Choroid plexus epithelial cell (primary cell): ENCODE measurements around the gene SNIP1.
"Not testable (repeated sequence)": the region's sequence is repeated elsewhere in the genome, so short reads cannot be mapped to it uniquely, and the experiment has no call there.

Experiments
- DNase-seq: peaks from one replicate; pipeline ENCODE4 v3.0.0-alpha.2; 2010; ENCODE audit warnings: low read depth
- H3K4me3 ChIP-seq: 2 replicates; pipeline ENCODE4 v1.5.1; 2011; ENCODE audit warnings: low read depth, mild to moderate bottlenecking, control low read depth, low read length, moderate library complexity
- TF ChIP-seq, protein P1 (sequence below): conservative IDR thresholded peaks from 2 replicates; pipeline ENCODE4 v1.5.1; 2011; ENCODE audit warnings: low read depth, mild to moderate bottlenecking, control low read depth, inconsistent platforms, low read length, moderate library complexity

Gene SNIP1

GRCh38 chr1:37593726-37594125, 39.6 kb upstream of the SNIP1 start:
- TF ChIP-seq, protein P1, sequence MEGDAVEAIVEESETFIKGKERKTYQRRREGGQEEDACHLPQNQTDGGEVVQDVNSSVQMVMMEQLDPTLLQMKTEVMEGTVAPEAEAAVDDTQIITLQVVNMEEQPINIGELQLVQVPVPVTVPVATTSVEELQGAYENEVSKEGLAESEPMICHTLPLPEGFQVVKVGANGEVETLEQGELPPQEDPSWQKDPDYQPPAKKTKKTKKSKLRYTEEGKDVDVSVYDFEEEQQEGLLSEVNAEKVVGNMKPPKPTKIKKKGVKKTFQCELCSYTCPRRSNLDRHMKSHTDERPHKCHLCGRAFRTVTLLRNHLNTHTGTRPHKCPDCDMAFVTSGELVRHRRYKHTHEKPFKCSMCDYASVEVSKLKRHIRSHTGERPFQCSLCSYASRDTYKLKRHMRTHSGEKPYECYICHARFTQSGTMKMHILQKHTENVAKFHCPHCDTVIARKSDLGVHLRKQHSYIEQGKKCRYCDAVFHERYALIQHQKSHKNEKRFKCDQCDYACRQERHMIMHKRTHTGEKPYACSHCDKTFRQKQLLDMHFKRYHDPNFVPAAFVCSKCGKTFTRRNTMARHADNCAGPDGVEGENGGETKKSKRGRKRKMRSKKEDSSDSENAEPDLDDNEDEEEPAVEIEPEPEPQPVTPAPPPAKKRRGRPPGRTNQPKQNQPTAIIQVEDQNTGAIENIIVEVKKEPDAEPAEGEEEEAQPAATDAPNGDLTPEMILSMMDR, result no peak
- DNase-seq, result no peak
- no peak overlapping the region for H3K4me3 ChIP-seq

DNA sequence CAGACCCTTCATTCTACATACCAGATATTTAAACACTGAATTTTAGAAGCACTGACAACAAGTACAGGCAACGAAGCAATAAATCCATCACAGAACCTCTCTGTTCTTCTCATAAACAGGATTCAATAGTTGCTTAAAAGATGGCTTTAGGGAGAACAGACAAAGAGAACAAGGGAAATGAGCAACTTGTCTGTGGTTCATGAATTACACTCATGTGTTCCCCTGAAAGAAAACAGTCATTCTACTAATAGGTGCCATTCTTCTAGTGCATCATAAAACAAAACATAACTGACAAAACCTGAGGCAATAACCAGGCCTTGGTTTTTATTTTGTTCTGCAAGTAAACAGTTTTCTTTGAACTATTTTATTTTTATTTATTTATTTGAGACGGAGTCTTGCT, 34.8 kb upstream of the SNIP1 start:
- no peak overlapping the region for H3K4me3 ChIP-seq
- no peak for DNase-seq
- TF ChIP-seq, protein P1, result no peak

DNA sequence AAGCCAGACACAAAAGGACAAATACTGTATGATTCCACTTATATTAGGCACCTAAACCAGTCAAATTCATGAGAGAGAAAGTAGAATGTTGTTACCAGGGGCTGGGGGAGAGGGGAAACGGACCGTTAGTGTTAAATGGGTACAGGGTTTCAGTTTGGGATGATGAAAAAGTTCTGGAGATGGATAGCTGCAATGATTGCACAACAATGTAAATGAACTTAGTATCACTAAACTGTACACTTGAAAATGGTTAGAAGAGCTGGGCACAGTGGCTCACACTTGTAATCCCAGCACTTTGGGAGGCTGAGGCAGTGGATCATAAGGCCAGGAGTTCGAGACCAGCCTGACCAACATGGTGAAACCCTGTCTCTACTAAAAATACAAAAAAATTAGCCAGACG, 30.5 kb upstream of the SNIP1 start:
- not testable (repeated sequence) for H3K4me3 ChIP-seq, DNase-seq

DNA sequence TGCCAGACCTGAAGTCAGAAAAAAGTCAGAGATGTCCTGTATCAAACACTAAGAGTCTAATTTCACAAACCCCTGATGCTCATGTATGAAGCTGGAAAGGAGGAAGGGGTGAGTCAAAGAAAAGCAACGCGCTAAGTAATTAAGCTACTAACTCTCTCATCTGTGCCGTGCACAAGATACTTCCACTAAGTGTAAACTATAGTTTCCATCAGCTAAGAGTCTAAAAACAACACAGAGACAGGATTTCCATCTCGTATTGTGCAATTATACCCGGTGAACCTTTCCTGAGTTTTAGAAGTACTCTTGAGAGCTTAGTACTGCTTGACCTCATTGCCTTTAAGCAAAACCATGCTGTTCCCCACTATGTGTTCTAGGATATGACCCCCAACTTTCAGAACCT, 21.6 kb upstream of the SNIP1 start:
- no peak overlapping the region for H3K4me3 ChIP-seq
- TF ChIP-seq, protein P1, result no peak
- peak; percentile 51 for DNase-seq

- peak; percentile 36 for DNase-seq
- H3K4me3 ChIP-seq, result no peak overlapping the region
- TF ChIP-seq, protein P1, result no peak
These were observed 20.9 kb upstream of the SNIP1 start for GRCh38 chr1:37574834-37575480.

DNA sequence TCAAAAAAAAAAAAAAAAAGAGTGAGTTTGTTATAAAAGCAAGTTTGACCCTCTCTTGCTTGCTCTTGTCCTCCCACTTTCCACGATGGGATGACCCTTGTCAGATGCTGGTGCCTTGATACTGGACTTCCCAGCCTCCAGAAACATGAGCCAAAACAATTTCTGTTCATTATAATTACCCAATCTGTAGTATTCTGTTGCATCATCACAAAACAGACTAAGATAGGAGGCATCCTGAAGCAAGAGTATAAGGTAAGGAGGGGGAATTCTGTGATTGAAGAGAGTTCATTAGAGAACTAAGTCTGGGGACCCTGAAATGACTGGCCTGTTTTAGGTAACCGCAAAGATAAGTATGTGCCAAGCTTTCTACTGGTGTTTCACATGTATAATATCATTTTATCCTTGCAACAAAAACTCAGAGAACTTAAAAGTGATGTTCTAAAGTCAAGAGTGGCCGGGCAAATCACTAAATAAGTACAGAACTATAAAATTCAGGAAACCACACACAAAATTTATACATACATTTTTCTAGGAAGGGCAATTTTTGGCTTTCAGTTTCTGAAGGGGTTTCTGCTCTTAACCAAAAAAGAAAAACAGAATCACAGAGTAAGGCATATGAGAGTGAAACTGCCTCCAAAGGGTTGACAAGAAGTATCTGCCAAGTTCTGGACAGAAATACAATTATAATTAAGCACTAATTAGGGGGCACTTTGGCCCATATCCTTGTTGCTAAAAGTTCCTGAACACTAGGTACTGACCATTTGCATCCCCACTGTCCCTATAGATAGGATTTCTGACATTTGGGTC, 16.6 kb upstream of the SNIP1 start:
- DNase-seq, result no peak
- H3K4me3 ChIP-seq, result no peak overlapping the region
- TF ChIP-seq, protein P1, result no peak

DNA sequence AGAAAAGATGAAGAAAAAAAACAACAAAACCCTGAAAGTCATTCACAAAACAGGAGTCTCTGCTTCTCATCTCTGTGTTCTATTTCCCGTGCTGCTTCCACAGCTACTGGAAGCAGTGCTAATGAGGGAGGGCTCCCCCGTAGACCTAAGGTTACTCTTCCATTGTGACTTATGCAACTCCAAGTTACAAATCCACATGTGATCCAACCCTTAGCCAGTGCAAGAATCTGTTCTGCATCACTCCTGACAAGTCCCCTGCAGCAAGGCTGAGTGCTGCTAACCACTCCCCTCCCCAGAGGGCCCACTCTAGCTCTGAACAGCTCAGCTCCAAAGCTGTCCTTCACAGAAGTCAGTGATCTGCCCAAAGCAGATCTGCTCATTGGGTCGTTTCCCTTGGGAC, 12.9 kb upstream of the SNIP1 start:
- DNase-seq, result no peak
- no peak overlapping the region for H3K4me3 ChIP-seq
- TF ChIP-seq, protein P1, result no peak
